Endothelial cell of umbilical vein (primary cell): ENCODE data around the gene TTLL9. TPM values are rescaled to one million over a fixed set of nuclear protein-coding genes. Genes with fewer than 3 reads are reported as not detected.

Experiments
- BruUV-seq: library from RNA; stranded (reverse); fragments of 400-500 nt; replicated peaks from 2 replicates; lab custom pipeline; 2021; lab: Mats Ljungman, UMichigan
- CTCF ChIA-PET: fragments of 300-600, 350-600 bp; sonication (Branson Sonifier 250); formaldehyde crosslinking; loops from one replicate; lab custom pipeline; 2021; ENCODE audit warnings: antibody characterized with exemption, inconsistent platforms; lab: Charles Lee
- POLR2A ChIA-PET: fragments of 300-600, 350-600 bp; sonication (Branson Sonifier 250); formaldehyde crosslinking; loops from one replicate; lab custom pipeline; 2021; ENCODE audit warnings: antibody characterized with exemption, inconsistent platforms; lab: Charles Lee
- DNase-seq: peaks from one replicate; pipeline ENCODE4 v3.0.0-alpha.2; 2011; ENCODE audit warnings: low read depth, low spot score
- FAIRE-seq: peaks from 2 replicates; lab custom pipeline; 2011; peaks lifted over from hg19 to GRCh38; lab: Jason Lieb, UNC
- H2AFZ ChIP-seq: 2 replicates; pipeline ENCODE4 v1.6.0; 2012; ENCODE audit warnings: low read depth, low read length, control low read depth, inconsistent platforms
- H3K27ac ChIP-seq: 2 replicates; pipeline ENCODE4 v1.5.1; 2011; ENCODE audit warnings: low read depth, mild to moderate bottlenecking, control low read depth, low read length, moderate library complexity; ENCODE audit not compliant: insufficient read depth
- H3K27me3 ChIP-seq, 2 experiments: 2 replicates each; pipeline versions ENCODE4 v1.6.0 to v1.6.1; 2011; ENCODE audit warnings: low read length in 2 of 2, mixed read lengths in 1 of 2; ENCODE audit not compliant: control insufficient read depth in 2 of 2, insufficient read depth in 2 of 2
- H3K36me3 ChIP-seq, 2 experiments: 2 replicates in 1 of 2; 3 replicates in 1 of 2; pipeline ENCODE4 v1.5.1; 2011; ENCODE audit warnings: low read length in 2 of 2, mild to moderate bottlenecking in 1 of 2, moderate library complexity in 1 of 2; ENCODE audit not compliant: control insufficient read depth in 2 of 2, insufficient read depth in 2 of 2; ENCODE audit errors: extremely low read depth in 1 of 2
- H3K4me1 ChIP-seq: 3 replicates; pipeline ENCODE4 v1.5.1; 2011; ENCODE audit warnings: mild to moderate bottlenecking, low read length; ENCODE audit not compliant: control insufficient read depth, insufficient read depth; ENCODE audit errors: extremely low read depth
- H3K4me2 ChIP-seq: 2 replicates; pipeline ENCODE4 v1.6.1; 2011; ENCODE audit warnings: low read length, control low read depth, mixed read lengths; ENCODE audit not compliant: insufficient read depth
- H3K4me3 ChIP-seq, 3 experiments: fragments of 200-600 bp in 1 of 3; sonication (generic), shearing (Covaris generic) in 1 of 3; replicated peaks in 1 of 3; 2 replicates each; pipeline ENCODE4 v1.5.1; 2011 to 2016; ENCODE audit warnings: control low read depth in 3 of 3, low read length in 3 of 3, mild to moderate bottlenecking in 2 of 3, inconsistent platforms in 1 of 3, low read depth in 1 of 3, moderate library complexity in 1 of 3; ENCODE audit not compliant: insufficient read depth in 1 of 3
- H3K79me2 ChIP-seq: 2 replicates; pipeline ENCODE4 v1.6.0; 2012; ENCODE audit warnings: low read length, inconsistent platforms; ENCODE audit not compliant: control insufficient read depth, insufficient read depth
- H3K9ac ChIP-seq: replicated peaks from 2 replicates; pipeline ENCODE3; 2011; ENCODE audit warnings: low read length, control low read depth; ENCODE audit not compliant: insufficient read depth; ENCODE audit errors: extremely low read depth
- H3K9me1 ChIP-seq: replicated peaks from 3 replicates; pipeline ENCODE4 v1.6.0; 2011; ENCODE audit warnings: mild to moderate bottlenecking, low read length; ENCODE audit not compliant: control insufficient read depth, insufficient read depth; ENCODE audit errors: extremely low read depth
- H3K9me3 ChIP-seq: replicated peaks from 2 replicates; pipeline ENCODE4 v1.5.1; 2012; ENCODE audit warnings: low read length, inconsistent platforms; ENCODE audit not compliant: control insufficient read depth, insufficient read depth
- H4K20me1 ChIP-seq: replicated peaks from 2 replicates; pipeline ENCODE3; 2011; ENCODE audit warnings: mild to moderate bottlenecking, low read length; ENCODE audit not compliant: control insufficient read depth, insufficient read depth; ENCODE audit errors: extremely low read depth
- CTCF ChIP-seq, 2 donors: IDR thresholded peaks; 1 replicate in 1 of 2; 2 replicates in 1 of 2; pipeline ENCODE4 v1.5.1; 2011; ENCODE audit warnings: low read length in 2 of 2, mild to moderate bottlenecking in 2 of 2, moderate library complexity in 2 of 2, control low read depth in 1 of 2, inconsistent platforms in 1 of 2, low read depth in 1 of 2; ENCODE audit not compliant: insufficient read depth in 1 of 2; ENCODE audit errors: extremely low read depth in 1 of 2
- EZH2 ChIP-seq: IDR thresholded peaks from 2 replicates; pipeline ENCODE4 v1.6.1; 2012; ENCODE audit warnings: borderline replicate concordance, low read depth, mild to moderate bottlenecking, moderate library complexity, low read length, inconsistent platforms; ENCODE audit not compliant: severe bottlenecking
- FOS ChIP-seq: IDR thresholded peaks from 2 replicates; pipeline ENCODE4 v1.6.1; 2011; ENCODE audit warnings: mild to moderate bottlenecking, low read length, moderate library complexity, borderline replicate concordance; ENCODE audit not compliant: insufficient read depth
- GATA2 ChIP-seq: IDR thresholded peaks from 2 replicates; pipeline ENCODE4 v1.7.0; 2011; ENCODE audit warnings: low read depth, mild to moderate bottlenecking, moderate library complexity, mixed read lengths, low read length; ENCODE audit not compliant: insufficient read length, insufficient read depth
- JUN ChIP-seq: IDR thresholded peaks from 2 replicates; pipeline ENCODE4 v1.6.1; 2011; ENCODE audit warnings: borderline replicate concordance, low read depth; ENCODE audit not compliant: insufficient read length, insufficient read depth
- MAX ChIP-seq: IDR thresholded peaks from 2 replicates; pipeline ENCODE4 v1.6.1; 2011; ENCODE audit not compliant: insufficient read depth, insufficient read length
- MYC ChIP-seq: IDR thresholded peaks from one replicate; pipeline ENCODE4 v1.6.1; 2011; ENCODE audit warnings: mild to moderate bottlenecking, low read depth, low read length
- POLR2A ChIP-seq: IDR thresholded peaks from 2 replicates; pipeline ENCODE4 v1.6.1; 2012; ENCODE audit warnings: low read depth, mild to moderate bottlenecking, control low read depth, low read length
- POLR2AphosphoS5 ChIP-seq: IDR thresholded peaks from 2 replicates; pipeline ENCODE4 v1.6.1; 2012; ENCODE audit warnings: low read depth, mild to moderate bottlenecking, control low read depth, low read length, moderate library complexity; ENCODE audit not compliant: insufficient read depth
- dilution Hi-C: fragments of 300-500 bp; cut with MboI; formaldehyde crosslinking; loops from one replicate; pipeline ENCODE4 v1.15.0; 2019; ENCODE audit warnings: low sequenced_read_pairs; ENCODE audit not compliant: extremely low pct_ligation_motif_present
- intact Hi-C: fragments of 100-400 bp; cut with micrococcal nuclease; formaldehyde crosslinking; loops from one replicate; pipeline ENCODE4 v1.10.0; 2022
- polyA plus RNA-seq, 4 experiments: library from polyadenylated mRNA; depleted of rRNA in 3 of 4; stranded (reverse) in 3 of 4; unstranded in 1 of 4; fragments of >200 nt; gene quantifications; 2 replicates each; pipeline versions ENCODE4 v1.2.1 to v1.2.3, GENCODE V29; 2011 to 2012; ENCODE audit warnings: missing spikeins in 1 of 4
- total RNA-seq: library from RNA; stranded (reverse); gene quantifications from 2 replicates; pipeline ENCODE4 v1.2.3, GENCODE V29; 2021

The TTLL9 gene
- total and polyA plus RNA-seq, 2 donors (not counting 3 experiments of a cell fraction or from before 2014, with no cell fraction given), result 0.03 TPM; not detected in 1

- dilution Hi-C loops (no loop called here), intact Hi-C loops (no loop called here)
- Histone ChIP-seq H3K27ac (no peak overlapping the region), H3K9me1 (no peaks in the 10 kb centered on the region), H3K27me3 (peaks cover 30 to 35% of the 10 kb centered on the region in 2 experiments), H3K4me1 (no peaks in the 10 kb centered on the region), H3K4me3 (no peak overlapping the region), H2AFZ (no peak overlapping the region), H3K79me2 (no peaks in the 10 kb centered on the region), H3K36me3 (no peaks in the 10 kb centered on the region), H3K9me3 (no peaks in the 10 kb centered on the region), H3K4me2 (no peak overlapping the region), H4K20me1 (no peaks in the 10 kb centered on the region), H3K9ac (no peak overlapping the region)
- no peak for TF ChIP-seq FOS
- no peak for TF ChIP-seq MYC
- TF ChIP-seq EZH2, result no peak
- TF ChIP-seq JUN, result no peak
- no peak for TF ChIP-seq MAX
- no peak for TF ChIP-seq CTCF (IDR thresholded peaks at IDR 0.05; ENCODE audit: extremely low read depth in 1 of 2, insufficient read depth in 1 of 2, low read depth in 1 of 2, low read length in 2 of 2)
- TF ChIP-seq POLR2A, result no peak
- no peak for TF ChIP-seq GATA2
- no peak for TF ChIP-seq POLR2AphosphoS5
- FAIRE-seq, result no peak
- no TSS peak for BruUV-seq
- ChIA-PET CTCF (interaction anchor here (1.1 to 2.1 kb wide), 2 partner anchors 9 to 158 kb away, joined by 3 to 7 read pairs; no protein-coding TSS in a partner anchor), POLR2A (no interaction called here)
- no peak for DNase-seq
Measured at GRCh38 chr20:31872406-31872805, 2.0 kb downstream of the TTLL9 start.
